Transverse colon (tissue), 4 donors: ENCODE results near the gene KIF1B.

Source experiments
- CTCF ChIP-seq, 5 experiments: fragments of 200-600 bp in 3 of 5; fragments of 450-650 bp in 2 of 5; sonication (generic) in 3 of 5; IDR thresholded peaks; 1 replicate in 2 of 5; 2 replicates in 3 of 5; pipeline ENCODE4 v1.5.1; 2016 to 2017; ENCODE audit warnings: antibody characterized with exemption in 5 of 5, inconsistent platforms in 3 of 5, mild to moderate bottlenecking in 2 of 5, moderate library complexity in 1 of 5
- EP300 ChIP-seq: sonication (generic); formaldehyde crosslinking; IDR thresholded peaks from one replicate; pipeline ENCODE4 v1.6.1; 2017; ENCODE audit warnings: antibody characterized with exemption, low read depth
- POLR2A ChIP-seq: fragments of 450-650 bp; IDR thresholded peaks from one replicate; pipeline ENCODE4 v1.6.1; 2016; ENCODE audit warnings: antibody characterized with exemption, mild to moderate bottlenecking, moderate library complexity
- POLR2AphosphoS5 ChIP-seq, 3 donors: sonication (generic); formaldehyde crosslinking; IDR thresholded peaks; one replicate each; pipeline ENCODE4 v1.6.1; 2016; ENCODE audit warnings: antibody characterized with exemption in 3 of 3

- TF ChIP-seq EP300: no peak
- no peak for TF ChIP-seq POLR2AphosphoS5 (IDR thresholded peaks at IDR 0.05)
- no peak for TF ChIP-seq CTCF (IDR thresholded peaks at IDR 0.05)
- no peak for TF ChIP-seq POLR2A
Measured at GRCh38 chr1:10236405-10237156, 26.2 kb downstream of the KIF1B start.
